Activated CD4-positive, alpha-beta T cell treated with anti-CD3 and anti-CD28 coated beads, Interleukin-2, amount 10 ng/mL, durations not matched to agents 7 days and 5 days (primary cell): ENCODE data around the gene CAMK2G. TPM values are rescaled to one million over a fixed set of nuclear protein-coding genes. Genes with fewer than 3 reads are reported as not detected.
"Not testable (repeated sequence)": the region's sequence is repeated elsewhere in the genome, so short reads cannot be mapped to it uniquely, and the experiment has no call there.

Experiments
- CTCF ChIA-PET: fragments of 350-600 bp; sonication (Branson Sonifier 250); formaldehyde crosslinking; loops from one replicate; lab custom pipeline; 2021; ENCODE audit warnings: antibody characterized with exemption; lab: Charles Lee
- POLR2A ChIA-PET: fragments of 350-600 bp; sonication (Branson Sonifier 250); formaldehyde crosslinking; loops from one replicate; lab custom pipeline; 2021; ENCODE audit warnings: antibody characterized with exemption; lab: Charles Lee
- DNase-seq: peaks from one replicate; pipeline ENCODE4 v3.0.0-alpha.2; 2020
- H3K27ac Mint-ChIP-seq: one replicate; pipeline ENCODE4 v1.8.0; 2021; ENCODE audit warnings: mild to moderate bottlenecking, moderate library complexity, mixed read lengths
- H3K27me3 Mint-ChIP-seq: one replicate; pipeline ENCODE4 v1.8.0; 2021; ENCODE audit warnings: mixed read lengths
- H3K36me3 Mint-ChIP-seq: one replicate; pipeline ENCODE4 v1.8.0; 2021; ENCODE audit warnings: low read depth, mixed read lengths
- H3K4me1 Mint-ChIP-seq: one replicate; pipeline ENCODE4 v1.8.0; 2021; ENCODE audit warnings: mixed read lengths
- H3K4me3 Mint-ChIP-seq: one replicate; pipeline ENCODE4 v1.8.0; 2021; ENCODE audit warnings: mild to moderate bottlenecking, moderate library complexity, mixed read lengths
- H3K9me3 Mint-ChIP-seq: one replicate; pipeline ENCODE4 v1.8.0; 2021; ENCODE audit warnings: mixed read lengths
- total RNA-seq, 2 experiments: library from RNA; stranded (reverse); gene quantifications; one replicate each; pipeline ENCODE4 v1.2.3, GENCODE V29; 2021

Gene CAMK2G
- total RNA-seq, 2 experiments from 2014 or later = 54.4 to 55.8 TPM

DNA sequence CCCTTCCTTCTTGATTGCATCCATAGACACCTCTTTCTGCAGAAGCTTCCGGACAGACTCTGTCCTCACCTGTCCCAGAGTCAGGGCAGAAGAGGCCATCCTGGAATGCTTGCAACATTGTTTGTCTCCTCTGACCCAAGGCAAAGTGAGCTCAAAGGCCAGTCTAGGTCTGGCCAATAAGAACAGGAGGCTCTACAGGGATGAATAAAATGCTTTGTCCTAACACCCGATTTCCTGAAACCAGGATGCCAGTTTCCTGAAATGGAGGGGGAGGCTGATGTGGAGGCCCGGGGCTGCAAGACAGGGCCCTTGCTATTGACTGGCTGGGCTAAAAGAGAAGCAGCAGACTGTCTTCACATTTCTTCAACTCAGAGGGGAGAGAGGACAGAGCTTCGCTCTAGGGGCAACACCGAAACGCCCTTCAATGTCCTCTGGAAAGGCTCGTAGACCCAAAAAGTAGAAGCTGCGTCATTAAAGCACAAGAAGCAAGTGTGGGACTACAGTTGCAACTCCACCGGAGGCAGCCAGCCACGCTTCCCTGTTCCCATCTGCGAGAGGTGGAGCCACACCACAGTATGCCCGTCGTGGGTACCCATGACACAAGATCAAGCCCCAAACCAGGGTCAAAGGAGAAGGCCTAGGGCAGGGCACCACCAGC is 33.8 kb downstream of the CAMK2G start:
- H3K9me3 Mint-ChIP-seq = no peaks in the 10 kb centered on the region
- H3K36me3 Mint-ChIP-seq = peaks cover 26% of the 10 kb centered on the region
- no peak overlapping the region for H3K4me3 Mint-ChIP-seq
- no peaks in the 10 kb centered on the region for H3K27me3 Mint-ChIP-seq
- CTCF ChIA-PET = interaction anchor here (0.5 to 1.6 kb wide), 4 partner anchors 23 to 1175 kb away, joined by 3 to 7 read pairs (median 4); no protein-coding TSS in a partner anchor
- H3K27ac Mint-ChIP-seq = no peak overlapping the region
- H3K4me1 Mint-ChIP-seq = no peaks in the 10 kb centered on the region
- no peak for DNase-seq
- POLR2A ChIA-PET = no interaction called here

- no peaks in the 10 kb centered on the region for H3K4me1 Mint-ChIP-seq
- no peak for DNase-seq
- peaks cover 24% of the 10 kb centered on the region for H3K36me3 Mint-ChIP-seq
- H3K9me3 Mint-ChIP-seq = no peaks in the 10 kb centered on the region
- H3K27ac Mint-ChIP-seq = no peak overlapping the region
- POLR2A ChIA-PET = no interaction called here
- H3K27me3 Mint-ChIP-seq = no peaks in the 10 kb centered on the region
- no peak overlapping the region for H3K4me3 Mint-ChIP-seq
- CTCF ChIA-PET = interaction anchor here (0.8 to 1.2 kb wide), 4 partner anchors 9 to 100 kb away, joined by 3 to 4 read pairs (median 4); no protein-coding TSS in a partner anchor
Measured at GRCh38 chr10:73840056-73840402, 34.3 kb downstream of the CAMK2G start.

DNA sequence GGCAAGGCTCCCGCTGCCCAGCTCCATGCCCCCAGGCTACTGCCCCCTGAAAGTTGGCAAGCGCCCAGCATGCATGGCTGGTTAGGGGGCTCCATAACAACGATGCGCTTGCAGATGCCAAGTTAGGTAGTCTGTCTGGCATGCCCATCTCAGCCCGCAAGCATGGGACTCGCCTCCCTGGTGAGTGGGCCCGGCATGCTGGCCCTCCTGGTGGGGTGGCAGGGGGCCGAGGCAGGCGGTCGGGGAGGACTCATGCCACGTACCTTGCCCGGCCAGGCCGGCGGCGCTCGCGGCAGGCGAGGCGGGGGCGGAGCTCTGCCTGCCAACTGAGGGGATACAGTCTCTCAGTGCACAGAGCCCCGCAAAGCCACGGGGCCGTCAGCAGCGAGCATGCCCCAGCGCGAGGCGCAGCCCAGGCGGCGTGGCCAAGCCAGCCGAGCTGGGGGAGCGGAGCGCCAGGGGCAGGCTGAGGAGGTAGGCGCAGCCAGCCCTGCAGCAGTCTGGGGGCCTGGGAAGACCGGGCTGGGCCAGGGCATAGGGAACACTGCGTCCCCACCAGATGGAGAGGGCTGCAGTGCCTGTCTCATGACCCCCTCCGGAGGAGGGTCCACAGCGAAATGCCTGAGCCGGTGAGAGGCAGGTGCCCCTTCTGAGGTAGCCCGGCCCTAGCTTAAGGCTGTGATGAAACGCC is 34.9 kb downstream of the CAMK2G start:
- ChIA-PET POLR2A (no interaction called here), CTCF (interaction anchor here (0.8 to 1.2 kb wide), 5 partner anchors 9 to 101 kb away, joined by 3 to 6 read pairs (median 4); no protein-coding TSS in a partner anchor)
- Mint-ChIP-seq H3K4me1 (no peaks in the 10 kb centered on the region), H3K27me3 (no peaks in the 10 kb centered on the region), H3K9me3 (no peaks in the 10 kb centered on the region), H3K4me3 (no peak overlapping the region), H3K36me3 (peaks cover 20% of the 10 kb centered on the region), H3K27ac (no peak overlapping the region)
- DNase-seq = no peak

- Mint-ChIP-seq H3K9me3 (no peaks in the 10 kb centered on the region), H3K27ac (no peak overlapping the region), H3K27me3 (no peaks in the 10 kb centered on the region), H3K4me3 (no peak overlapping the region), H3K36me3 (peaks cover 23% of the 10 kb centered on the region), H3K4me1 (no peaks in the 10 kb centered on the region)
- ChIA-PET POLR2A (no interaction called here), CTCF (interaction anchor here (1.1 to 1.2 kb wide), 4 partner anchors 10 to 101 kb away, joined by 3 to 6 read pairs (median 4); no protein-coding TSS in a partner anchor)
- no peak for DNase-seq
Measured at GRCh38 chr10:73838827-73839226, 35.5 kb downstream of the CAMK2G start.

GRCh38 chr10:73838008-73838567 is 36.3 kb downstream of the CAMK2G start:
- peaks cover 18% of the 10 kb centered on the region for H3K36me3 Mint-ChIP-seq
- ChIA-PET POLR2A (interaction anchor here (0.6 kb wide), 1 partner anchor 39 kb away, joined by 10 read pairs; no protein-coding TSS in a partner anchor), CTCF (interaction anchor here (1.0 to 1.2 kb wide), 3 partner anchors 12 to 103 kb away, joined by 3 to 6 read pairs (median 4); no protein-coding TSS in a partner anchor)
- H3K4me3 Mint-ChIP-seq = no peak overlapping the region
- DNase-seq = no peak
- no peaks in the 10 kb centered on the region for H3K9me3 Mint-ChIP-seq
- no peaks in the 10 kb centered on the region for H3K27me3 Mint-ChIP-seq
- H3K4me1 Mint-ChIP-seq = no peaks in the 10 kb centered on the region
- H3K27ac Mint-ChIP-seq = no peak overlapping the region

DNA sequence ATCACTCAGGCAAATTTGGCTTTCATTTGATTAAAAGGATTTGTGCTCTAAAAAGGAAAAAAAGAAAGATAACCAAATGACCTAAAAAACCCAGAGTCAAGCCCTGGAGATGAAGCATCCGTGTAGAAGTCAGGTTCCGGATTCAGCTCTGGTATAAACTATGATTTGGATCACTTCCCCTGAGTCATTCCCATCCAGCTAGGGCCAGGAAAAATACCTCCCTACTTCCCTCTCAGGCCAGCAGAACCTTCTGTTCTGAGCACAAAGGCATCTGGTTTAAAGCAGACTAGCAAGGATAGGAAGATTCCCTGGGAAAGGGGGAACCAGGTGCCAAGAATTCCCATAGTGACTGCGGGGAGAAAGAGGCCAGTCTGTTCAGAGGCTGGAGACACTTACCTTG is 37.3 kb downstream of the CAMK2G start:
- peaks cover 18% of the 10 kb centered on the region for H3K36me3 Mint-ChIP-seq
- no peak overlapping the region for H3K4me3 Mint-ChIP-seq
- no peak for DNase-seq
- H3K4me1 Mint-ChIP-seq = no peaks in the 10 kb centered on the region
- ChIA-PET CTCF (no interaction called here), POLR2A (no interaction called here)
- no peaks in the 10 kb centered on the region for H3K9me3 Mint-ChIP-seq
- no peak overlapping the region for H3K27ac Mint-ChIP-seq
- H3K27me3 Mint-ChIP-seq = no peaks in the 10 kb centered on the region

- POLR2A ChIA-PET = no interaction called here
- H3K27me3 Mint-ChIP-seq = no peaks in the 10 kb centered on the region
- no peaks in the 10 kb centered on the region for H3K4me1 Mint-ChIP-seq
- H3K4me3 Mint-ChIP-seq = no peak overlapping the region
- H3K27ac Mint-ChIP-seq = no peak overlapping the region
- peaks cover 15% of the 10 kb centered on the region for H3K36me3 Mint-ChIP-seq
- no peak for DNase-seq
- CTCF ChIA-PET = interaction anchor here (0.7 kb wide), 1 partner anchor 44 kb away, joined by 3 read pairs; no protein-coding TSS in a partner anchor
- no peaks in the 10 kb centered on the region for H3K9me3 Mint-ChIP-seq
Measured at GRCh38 chr10:73836427-73836980, 37.9 kb downstream of the CAMK2G start.

GRCh38 chr10:73829090-73829489 is 45.3 kb downstream of the CAMK2G start:
- POLR2A ChIA-PET = interaction anchor here (0.6 kb wide), 1 partner anchor 582 kb away, joined by 3 read pairs; no protein-coding TSS in a partner anchor
- H3K27me3 Mint-ChIP-seq, H3K27ac Mint-ChIP-seq, DNase-seq, H3K4me3 Mint-ChIP-seq, H3K9me3 Mint-ChIP-seq, CTCF ChIA-PET, H3K4me1 Mint-ChIP-seq: not testable (repeated sequence)
- H3K36me3 Mint-ChIP-seq = peaks cover 21% of the 10 kb centered on the region

- Mint-ChIP-seq H3K9me3 (no peaks in the 10 kb centered on the region), H3K4me3 (no peak overlapping the region), H3K36me3 (peaks cover 24% of the 10 kb centered on the region), H3K27me3 (no peaks in the 10 kb centered on the region), H3K27ac (no peak overlapping the region), H3K4me1 (no peaks in the 10 kb centered on the region)
- ChIA-PET CTCF (interaction anchor here (1.5 to 1.8 kb wide), 2 partner anchors 9 to 112 kb away, joined by 4 to 8 read pairs; no protein-coding TSS in a partner anchor), POLR2A (interaction anchor here (0.6 kb wide), 1 partner anchor 469 kb away, joined by 4 read pairs; the partner anchor contains the start of gene CFAP70)
- no peak for DNase-seq
Measured at GRCh38 chr10:73828161-73828560, 46.2 kb downstream of the CAMK2G start.

DNA sequence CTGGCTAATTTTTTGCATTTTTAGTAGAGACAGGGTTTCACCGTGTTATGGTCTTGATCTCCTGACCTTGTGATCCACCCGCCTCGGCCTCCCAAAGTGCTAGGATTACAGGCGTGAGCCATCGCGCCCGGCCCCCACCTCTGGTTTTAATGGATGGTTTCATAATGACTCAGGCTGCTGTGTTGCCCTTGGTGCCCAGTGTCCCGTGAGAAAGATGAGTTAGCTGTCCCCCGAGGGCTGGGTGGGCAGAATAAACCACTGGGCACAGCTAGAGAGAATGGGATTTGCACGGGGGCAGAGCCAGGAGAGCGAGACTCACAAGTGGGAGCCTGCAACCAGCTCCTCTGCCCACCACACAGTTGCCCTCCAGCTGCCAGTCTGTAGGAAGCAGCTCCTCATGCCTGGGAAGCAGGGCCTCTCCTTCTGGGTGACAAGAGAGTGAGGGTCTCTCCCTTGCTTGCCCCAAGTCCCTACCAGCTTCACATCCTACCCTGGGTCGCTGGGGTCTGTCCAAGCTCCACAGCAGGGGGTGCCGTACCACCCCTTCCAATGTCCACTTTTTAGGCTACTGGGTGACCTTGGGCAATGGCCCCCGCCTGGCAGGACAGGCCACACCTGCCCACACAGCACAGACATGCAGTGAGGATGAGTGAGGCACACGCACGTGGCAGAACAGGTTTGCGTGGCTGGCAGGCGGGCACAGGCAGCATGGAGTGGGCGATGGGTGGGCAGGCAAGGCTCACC is 46.8 kb downstream of the CAMK2G start:
- Mint-ChIP-seq H3K9me3 (no peaks in the 10 kb centered on the region), H3K27ac (no peak overlapping the region), H3K4me1 (no peaks in the 10 kb centered on the region), H3K36me3 (peaks cover 26% of the 10 kb centered on the region), H3K4me3 (no peak overlapping the region), H3K27me3 (no peaks in the 10 kb centered on the region)
- ChIA-PET POLR2A (interaction anchor here (0.6 kb wide), 1 partner anchor 469 kb away, joined by 4 read pairs; the partner anchor contains the start of gene CFAP70), CTCF (interaction anchor here (1.1 to 1.8 kb wide), 5 partner anchors 8 to 113 kb away, joined by 3 to 8 read pairs (median 4); no protein-coding TSS in a partner anchor)
- no peak for DNase-seq

DNA sequence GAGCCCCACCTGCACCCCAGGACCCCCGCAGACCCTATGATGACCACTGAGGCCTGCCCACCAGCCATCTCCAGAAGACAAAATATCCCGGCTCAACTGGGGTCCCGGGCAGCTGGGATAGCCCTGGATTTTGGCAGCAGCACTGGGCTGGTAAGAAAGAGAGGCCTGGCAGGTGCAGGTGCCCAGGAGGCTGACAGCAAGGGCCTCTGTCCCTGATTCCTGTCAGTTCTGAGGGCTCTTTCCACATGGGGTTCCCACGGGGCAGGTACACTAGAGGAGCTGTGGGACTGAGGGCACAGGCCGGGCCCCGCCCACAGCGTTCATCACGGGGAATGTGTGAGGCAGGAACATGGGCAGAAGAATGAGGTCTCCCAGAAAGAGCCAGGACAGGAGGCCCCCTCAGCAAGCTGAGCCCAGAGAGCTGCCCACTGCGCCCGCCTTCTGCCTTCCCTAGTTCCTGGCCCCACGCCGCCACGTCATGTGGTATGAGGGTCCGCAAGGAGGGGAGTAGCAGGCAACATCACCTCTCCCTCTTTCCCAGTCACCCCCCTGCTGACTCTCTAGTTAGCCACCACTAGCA is 50.1 kb downstream of the CAMK2G start:
- ChIA-PET POLR2A (no interaction called here), CTCF (interaction anchor here (2.2 kb wide), 1 partner anchor 11 kb away, joined by 7 read pairs; no protein-coding TSS in a partner anchor)
- no peak overlapping the region for H3K4me3 Mint-ChIP-seq
- no peak overlapping the region for H3K27ac Mint-ChIP-seq
- H3K36me3 Mint-ChIP-seq = peaks cover 30% of the 10 kb centered on the region
- no peaks in the 10 kb centered on the region for H3K27me3 Mint-ChIP-seq
- no peak for DNase-seq
- H3K4me1 Mint-ChIP-seq = no peaks in the 10 kb centered on the region
- H3K9me3 Mint-ChIP-seq = no peaks in the 10 kb centered on the region
